Measurements from ENCODE around the gene CLDN2. TPM values are rescaled to one million over a fixed set of nuclear protein-coding genes. Genes with fewer than 3 reads are reported as not detected.
"Not testable (repeated sequence)": the region's sequence is repeated elsewhere in the genome, so short reads cannot be mapped to it uniquely, and the experiment has no call there.

CLDN2 gene
- total RNA-seq, 2 experiments from 2014 or later = not detected

DNA sequence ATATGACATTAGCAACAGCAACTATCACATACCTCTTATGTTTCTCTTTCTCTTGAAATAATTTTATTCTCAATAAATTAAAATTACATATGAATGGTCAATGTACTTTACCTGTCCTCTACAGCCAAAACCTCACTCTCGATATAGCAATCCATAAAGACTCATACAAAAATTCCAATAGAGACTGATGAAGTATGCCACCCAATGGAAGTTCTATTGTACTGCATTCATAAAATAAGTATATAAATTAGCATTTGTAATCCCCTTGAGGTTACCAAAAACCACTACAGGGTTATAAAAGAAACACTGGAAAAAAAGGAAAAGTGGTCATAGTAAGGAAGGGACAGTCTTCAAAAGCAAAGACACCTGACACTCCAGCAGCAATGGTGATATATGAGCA, 32.8 kb downstream of the CLDN2 start:
- no peaks in the 10 kb centered on the region for H3K9me3 Mint-ChIP-seq
- no peak overlapping the region for H3K4me3 Mint-ChIP-seq
- no peaks in the 10 kb centered on the region for H3K27me3 Mint-ChIP-seq
- ChIA-PET POLR2A (no interaction called here), CTCF (no interaction called here)
- no peak for DNase-seq
- H3K27ac Mint-ChIP-seq = no peak overlapping the region
- no peaks in the 10 kb centered on the region for H3K36me3 Mint-ChIP-seq (ENCODE audit: low read depth)
- H3K4me1 Mint-ChIP-seq = no peaks in the 10 kb centered on the region

DNA sequence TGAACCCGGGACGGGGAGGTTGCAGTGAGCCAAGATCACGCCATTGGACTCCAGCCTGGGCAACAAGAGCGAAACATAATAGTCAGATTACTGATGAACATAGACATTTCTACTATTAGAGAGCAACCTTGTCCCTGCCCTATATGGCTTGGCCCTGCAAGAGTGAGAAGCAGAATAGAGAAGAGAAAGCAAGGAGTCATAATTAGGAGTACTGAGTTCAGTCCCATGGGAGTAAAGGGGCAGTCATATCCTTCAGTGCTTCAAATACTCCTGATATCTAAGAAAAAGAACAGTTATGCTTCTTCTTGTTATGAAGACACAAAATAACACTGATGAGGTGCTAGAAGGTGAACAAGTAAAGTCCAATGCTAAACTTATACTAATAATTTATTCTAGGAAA, 33.8 kb downstream of the CLDN2 start:
- no peak for DNase-seq
- CTCF ChIA-PET = no interaction called here
- Mint-ChIP-seq H3K27me3 (no peaks in the 10 kb centered on the region), H3K27ac (no peak overlapping the region), H3K4me1 (no peaks in the 10 kb centered on the region), H3K4me3 (no peak overlapping the region), H3K36me3 (ENCODE audit: low read depth) (no peaks in the 10 kb centered on the region), H3K9me3 (no peaks in the 10 kb centered on the region)
- POLR2A ChIA-PET = no interaction called here

DNA sequence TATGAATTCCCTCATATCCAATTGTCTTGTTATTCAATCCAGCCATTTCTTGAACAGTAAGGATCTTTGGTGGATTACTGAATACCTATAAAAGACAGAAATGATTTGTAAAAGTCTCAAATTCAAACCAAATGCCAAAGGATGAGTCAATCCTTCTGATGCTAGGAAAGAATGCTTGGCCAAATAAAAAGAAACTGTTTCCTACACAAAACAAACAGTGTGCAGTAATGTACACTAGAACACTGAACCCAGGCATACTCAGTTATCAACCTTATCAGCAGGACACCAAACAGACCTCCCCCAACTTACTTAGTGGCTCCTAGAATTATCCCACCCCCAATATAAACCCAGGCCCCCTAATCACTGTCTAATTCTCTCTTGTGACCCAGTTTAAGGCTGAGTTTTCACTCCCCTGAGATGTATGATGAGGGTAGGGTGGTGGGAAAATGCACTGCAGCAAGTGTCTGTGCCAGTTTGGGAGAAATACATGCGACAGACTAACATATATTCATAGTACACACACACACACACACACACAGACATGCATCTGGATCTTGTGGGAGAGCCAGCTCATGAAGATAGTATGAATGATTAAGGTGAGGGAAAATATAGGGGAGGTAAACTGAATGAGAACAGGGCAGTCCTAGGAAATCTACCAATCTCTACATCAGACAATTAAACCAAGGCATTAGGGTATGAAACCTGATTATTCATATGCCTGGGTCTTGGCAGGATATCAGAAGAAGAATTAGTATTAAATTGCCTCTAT, 35.0 kb downstream of the CLDN2 start:
- ChIA-PET POLR2A (no interaction called here), CTCF (no interaction called here)
- H3K9me3 Mint-ChIP-seq = no peaks in the 10 kb centered on the region
- no peaks in the 10 kb centered on the region for H3K4me1 Mint-ChIP-seq
- H3K27me3 Mint-ChIP-seq = no peaks in the 10 kb centered on the region
- H3K36me3 Mint-ChIP-seq (ENCODE audit: low read depth) = no peaks in the 10 kb centered on the region
- H3K4me3 Mint-ChIP-seq = no peak overlapping the region
- H3K27ac Mint-ChIP-seq = no peak overlapping the region
- DNase-seq = no peak

DNA sequence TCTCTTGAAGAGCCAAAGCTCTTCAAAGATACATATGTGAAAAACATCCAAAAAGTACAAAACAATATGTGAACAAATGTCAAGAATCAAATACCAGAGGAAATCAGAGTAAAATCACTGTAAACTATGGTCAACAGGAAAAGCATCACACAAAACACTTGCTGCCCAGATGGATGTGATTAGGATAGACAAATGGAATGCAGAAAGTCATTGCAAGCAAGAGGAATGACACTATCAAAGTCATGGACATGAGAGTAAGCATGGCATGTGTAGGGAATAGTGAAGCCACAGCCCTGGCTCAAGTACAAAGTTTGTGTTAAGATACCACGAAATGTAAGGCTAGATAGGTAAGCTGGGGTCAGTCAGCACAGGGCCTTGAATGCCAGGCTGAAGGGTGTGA, 37.7 kb downstream of the CLDN2 start:
- Mint-ChIP-seq H3K27me3 (no peaks in the 10 kb centered on the region), H3K4me3 (no peak overlapping the region), H3K36me3 (ENCODE audit: low read depth) (no peaks in the 10 kb centered on the region), H3K27ac (no peak overlapping the region), H3K9me3 (no peaks in the 10 kb centered on the region), H3K4me1 (no peaks in the 10 kb centered on the region)
- CTCF ChIA-PET = no interaction called here
- POLR2A ChIA-PET = no interaction called here
- DNase-seq = no peak

DNA sequence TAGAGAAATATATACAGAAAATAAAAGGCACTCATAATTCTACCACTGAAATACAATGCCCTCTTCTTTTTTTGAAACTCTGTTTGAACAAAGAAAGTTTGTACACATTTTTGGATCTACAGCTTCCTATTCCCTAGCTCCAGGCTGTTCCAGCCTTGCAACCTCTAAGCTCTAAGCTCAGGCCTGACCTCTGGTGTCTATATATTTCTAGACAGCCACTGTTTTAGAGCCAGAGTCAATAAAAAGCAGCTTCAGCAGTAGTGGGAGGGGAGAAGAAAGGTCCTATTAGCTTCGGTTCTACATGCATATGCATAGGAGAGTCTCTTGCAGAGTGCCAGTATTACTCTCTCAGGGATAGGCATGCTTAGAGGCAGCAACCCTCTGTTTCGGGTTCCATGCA, 39.7 kb downstream of the CLDN2 start:
- H3K27me3 Mint-ChIP-seq = no peaks in the 10 kb centered on the region
- no peaks in the 10 kb centered on the region for H3K9me3 Mint-ChIP-seq
- H3K27ac Mint-ChIP-seq = no peak overlapping the region
- H3K4me3 Mint-ChIP-seq = no peak overlapping the region
- ChIA-PET POLR2A (no interaction called here), CTCF (interaction anchor here (0.5 to 0.6 kb wide), 2 partner anchors 62 to 97 kb away, joined by 3 to 4 read pairs; no protein-coding TSS in a partner anchor)
- H3K36me3 Mint-ChIP-seq (ENCODE audit: low read depth) = no peaks in the 10 kb centered on the region
- DNase-seq = no peak
- no peaks in the 10 kb centered on the region for H3K4me1 Mint-ChIP-seq

DNA sequence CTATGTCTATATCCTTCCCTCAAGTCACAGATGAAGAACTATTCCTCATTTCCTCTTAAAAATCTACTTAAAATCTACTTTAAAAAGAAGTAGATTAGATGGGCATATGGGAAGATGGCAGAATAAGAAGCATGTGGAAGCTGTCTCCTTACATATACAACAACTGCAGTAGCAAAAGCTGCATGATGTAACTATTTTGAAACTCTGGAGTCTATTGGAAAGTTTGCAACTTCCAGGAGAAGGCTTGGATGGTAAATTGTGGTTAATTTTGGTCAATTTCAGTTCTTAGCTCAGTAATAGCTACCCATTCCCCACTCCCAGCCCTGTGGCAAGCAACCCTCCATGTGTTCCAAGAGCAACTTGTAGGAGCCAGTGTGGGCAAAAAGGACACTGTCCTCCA, 42.9 kb downstream of the CLDN2 start:
- POLR2A ChIA-PET = no interaction called here
- CTCF ChIA-PET = no interaction called here
- Mint-ChIP-seq H3K4me3 (no peak overlapping the region), H3K36me3 (ENCODE audit: low read depth) (peaks cover 2% of the 10 kb centered on the region), H3K4me1 (no peaks in the 10 kb centered on the region), H3K27ac (no peak overlapping the region), H3K27me3 (no peaks in the 10 kb centered on the region), H3K9me3 (no peaks in the 10 kb centered on the region)
- no peak for DNase-seq

DNA sequence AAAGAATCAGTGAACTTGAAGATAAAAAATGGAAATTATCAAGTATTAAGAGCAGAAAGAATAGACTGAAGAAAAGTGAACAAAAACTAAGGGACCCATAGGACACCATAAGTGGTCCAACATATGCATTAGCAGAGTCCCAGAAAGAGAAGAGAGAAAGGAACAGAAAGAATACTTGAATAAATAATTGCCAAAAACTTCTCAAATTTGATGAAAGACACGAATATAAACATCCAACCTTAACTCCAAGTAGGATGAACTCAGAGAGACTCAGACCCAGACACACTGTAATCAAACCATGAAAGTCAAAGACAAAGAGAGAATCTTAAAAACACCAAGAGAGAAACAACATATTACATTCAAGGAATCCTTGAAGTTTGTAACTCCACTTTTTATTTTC, 44.1 kb downstream of the CLDN2 start:
- ChIA-PET POLR2A (no interaction called here), CTCF (no interaction called here)
- no peaks in the 10 kb centered on the region for H3K4me1 Mint-ChIP-seq
- H3K27ac Mint-ChIP-seq = no peak overlapping the region
- no peak overlapping the region for H3K4me3 Mint-ChIP-seq
- H3K36me3 Mint-ChIP-seq (ENCODE audit: low read depth) = peaks cover 8% of the 10 kb centered on the region
- DNase-seq = no peak
- H3K27me3 Mint-ChIP-seq = no peaks in the 10 kb centered on the region
- no peaks in the 10 kb centered on the region for H3K9me3 Mint-ChIP-seq

DNA sequence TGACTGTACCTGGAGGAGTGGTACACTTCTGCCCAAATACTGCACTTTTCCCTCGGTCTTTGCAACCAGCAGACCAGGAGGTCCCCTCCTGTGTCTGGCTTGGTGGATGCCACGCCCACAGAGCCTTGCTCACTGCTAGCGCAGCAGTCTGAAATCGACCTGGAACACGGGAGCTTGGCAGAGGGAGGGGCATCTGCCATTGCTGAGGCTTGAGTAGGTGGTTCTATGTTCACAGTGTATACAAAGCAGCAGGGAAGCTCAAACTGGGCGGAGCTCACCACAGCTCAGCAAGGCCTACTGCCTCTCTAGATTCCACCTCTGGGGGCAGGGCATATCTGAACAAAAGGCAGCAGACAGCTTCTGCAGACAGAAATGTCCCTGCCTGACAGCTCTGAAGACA, 46.3 kb downstream of the CLDN2 start:
- H3K9me3 Mint-ChIP-seq; H3K27me3 Mint-ChIP-seq; H3K36me3 Mint-ChIP-seq (ENCODE audit: low read depth); POLR2A ChIA-PET; CTCF ChIA-PET; H3K4me3 Mint-ChIP-seq; H3K27ac Mint-ChIP-seq; DNase-seq; H3K4me1 Mint-ChIP-seq: not testable (repeated sequence)

DNA sequence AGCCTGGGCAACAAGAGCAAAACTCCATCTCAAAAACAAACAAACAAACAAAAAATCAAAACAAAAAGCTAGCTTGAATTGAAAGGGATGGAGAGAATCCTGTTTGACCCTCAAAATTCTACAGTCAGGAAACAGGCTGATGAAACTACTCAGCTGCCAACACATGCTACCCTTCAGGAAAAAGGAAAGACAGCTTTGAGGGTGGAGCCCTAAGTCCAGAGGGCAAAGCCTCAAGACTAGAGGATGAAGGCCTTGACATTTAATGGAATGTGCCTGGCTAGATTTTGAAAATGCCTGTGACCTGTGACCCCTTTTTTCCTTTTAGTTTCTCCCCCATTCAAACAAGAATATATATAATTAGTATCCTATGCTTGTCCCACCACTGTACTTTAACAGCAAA, 52.7 kb downstream of the CLDN2 start:
- H3K27me3 Mint-ChIP-seq = no peaks in the 10 kb centered on the region
- H3K4me3 Mint-ChIP-seq = no peak overlapping the region
- H3K27ac Mint-ChIP-seq = no peak overlapping the region
- DNase-seq = no peak
- POLR2A ChIA-PET = no interaction called here
- H3K9me3 Mint-ChIP-seq = no peaks in the 10 kb centered on the region
- H3K36me3 Mint-ChIP-seq (ENCODE audit: low read depth) = peaks cover 7% of the 10 kb centered on the region
- H3K4me1 Mint-ChIP-seq = peaks cover 1% of the 10 kb centered on the region
- CTCF ChIA-PET = no interaction called here

DNA sequence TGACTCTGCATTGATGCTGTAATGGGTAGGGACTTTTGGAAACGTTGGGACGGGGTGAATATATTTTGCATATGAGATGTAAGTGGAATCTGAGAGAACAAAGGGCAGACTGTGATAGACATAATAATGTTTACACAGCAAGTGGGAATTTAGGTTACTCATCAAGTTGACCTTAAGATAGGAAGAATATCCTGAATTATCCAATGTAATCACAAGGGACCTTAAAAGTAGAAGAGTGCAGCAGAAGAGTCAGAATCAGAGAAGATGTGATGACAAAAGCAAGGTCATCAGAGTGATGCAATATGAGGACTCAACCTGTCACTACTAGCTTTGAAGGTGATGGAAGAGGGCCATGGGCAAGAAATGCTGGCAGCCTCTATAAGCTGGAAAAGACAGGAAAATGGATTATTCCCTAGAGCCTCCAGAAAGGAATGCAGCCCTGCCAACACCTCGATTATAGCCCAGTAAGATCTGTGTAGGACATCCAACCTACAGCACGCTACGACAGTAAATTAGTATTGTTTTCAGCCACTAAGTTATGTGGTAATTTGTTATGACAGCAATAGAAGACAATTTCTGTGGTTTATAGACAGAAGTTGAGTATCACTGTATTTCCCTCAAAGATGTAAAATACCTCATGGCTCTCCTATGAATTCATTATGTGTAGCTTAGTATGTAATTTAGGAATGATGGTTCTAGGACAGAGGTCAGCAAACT, 53.4 kb downstream of the CLDN2 start:
- ChIA-PET CTCF (no interaction called here), POLR2A (no interaction called here)
- Mint-ChIP-seq H3K4me3 (no peak overlapping the region), H3K9me3 (no peaks in the 10 kb centered on the region), H3K27me3 (no peaks in the 10 kb centered on the region), H3K36me3 (ENCODE audit: low read depth) (peaks cover 7% of the 10 kb centered on the region), H3K4me1 (peaks cover 1% of the 10 kb centered on the region), H3K27ac (no peak overlapping the region)
- DNase-seq = no peak

DNA sequence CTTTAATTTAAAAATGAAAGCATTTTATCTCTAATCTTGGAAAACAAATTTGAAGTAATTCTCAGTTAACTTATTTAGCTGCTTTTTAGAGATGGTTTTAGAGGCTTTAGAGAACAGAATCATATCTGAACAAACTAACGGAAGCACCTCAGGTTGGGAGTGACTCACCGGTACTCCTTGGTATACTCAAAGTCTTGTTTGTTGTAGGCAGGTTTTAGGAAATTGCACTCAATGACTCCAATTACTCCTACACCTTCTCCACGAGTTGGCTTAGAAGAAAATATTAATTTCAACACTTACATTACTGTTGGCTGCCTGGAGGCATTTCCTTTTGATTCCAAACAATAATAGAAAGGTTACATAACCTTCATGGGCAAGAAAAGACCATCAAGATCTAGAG, 56.2 kb downstream of the CLDN2 start:
- Mint-ChIP-seq H3K9me3 (no peaks in the 10 kb centered on the region), H3K4me3 (no peak overlapping the region), H3K4me1 (peaks cover 1% of the 10 kb centered on the region), H3K27ac (no peak overlapping the region), H3K36me3 (ENCODE audit: low read depth) (no peaks in the 10 kb centered on the region), H3K27me3 (no peaks in the 10 kb centered on the region)
- DNase-seq = no peak
- CTCF ChIA-PET = no interaction called here
- POLR2A ChIA-PET = no interaction called here

Other genes starting within 250 kb of the CLDN2 start
- not detected for gene RNF128, start 193.7 kb upstream of the CLDN2 start, total RNA-seq
- gene TBC1D8B, start 117.7 kb upstream of the CLDN2 start, total RNA-seq = 1 to 10 TPM; 1.4 to 1.5 TPM
- not detected for gene RIPPLY1, start 17.1 kb upstream of the CLDN2 start, total RNA-seq
- 1 to 10 TPM; 6.3 to 6.9 TPM for gene MORC4, start 79.8 kb downstream of the CLDN2 start, total RNA-seq
- gene RBM41, start 198.4 kb downstream of the CLDN2 start, total RNA-seq = 10 to 100 TPM; 15.7 to 20.2 TPM

Measured in activated CD4-positive, alpha-beta memory T cell treated with anti-CD3 and anti-CD28 coated beads, Interleukin-2, amount 10 ng/mL, durations not matched to agents 7 days and 5 days (primary cell).